ENCODE measurements around the gene NLN.
"Not testable (repeated sequence)": the region's sequence is repeated elsewhere in the genome, so short reads cannot be mapped to it uniquely, and the experiment has no call there.

Gene NLN

GRCh38 chr5:65868509-65868908 lies 146.5 kb downstream of the NLN start:
- Histone ChIP-seq H3K27me3 (ENCODE audit: insufficient read depth, low read depth) (no peaks in the 10 kb centered on the region), H4K20me1 (ENCODE audit: insufficient read depth) (no peaks in the 10 kb centered on the region), H3K79me2 (ENCODE audit: insufficient read depth, low read depth) (no peaks in the 10 kb centered on the region), H3K9ac (no peak overlapping the region), H3K27ac (no peak overlapping the region), H3K4me1 (ENCODE audit: low read depth, poor library complexity, severe bottlenecking) (no peaks in the 10 kb centered on the region), H3K4me3 (IDR thresholded peaks at IDR 0.05; ENCODE audit: insufficient read depth, low read depth, low read length) (no peak overlapping the region), H3K36me3 (ENCODE audit: insufficient read depth) (no peaks in the 10 kb centered on the region), H2AFZ (ENCODE audit: low read depth) (no peak overlapping the region), H3K4me2 (no peak overlapping the region)
- TF ChIP-seq CTCF (conservative IDR thresholded peaks at IDR 0.05; ENCODE audit: low read depth, low read length), result no peak

GRCh38 chr5:65871182-65871581 lies 149.2 kb downstream of the NLN start:
- H4K20me1 ChIP-seq (ENCODE audit: insufficient read depth), result no peaks in the 10 kb centered on the region
- no peak overlapping the region for H3K27ac ChIP-seq
- no peak overlapping the region for H3K4me3 ChIP-seq (IDR thresholded peaks at IDR 0.05; ENCODE audit: insufficient read depth, low read depth, low read length)
- no peak overlapping the region for H2AFZ ChIP-seq (ENCODE audit: low read depth)
- H3K36me3 ChIP-seq (ENCODE audit: insufficient read depth), result no peaks in the 10 kb centered on the region
- H3K4me2 ChIP-seq, result no peak overlapping the region
- no peaks in the 10 kb centered on the region for H3K27me3 ChIP-seq (ENCODE audit: insufficient read depth, low read depth)
- no peak overlapping the region for H3K9ac ChIP-seq
- TF ChIP-seq CTCF (conservative IDR thresholded peaks at IDR 0.05; ENCODE audit: low read depth, low read length), result no peak
- H3K79me2 ChIP-seq (ENCODE audit: insufficient read depth, low read depth), result no peaks in the 10 kb centered on the region
- H3K4me1 ChIP-seq (ENCODE audit: low read depth, poor library complexity, severe bottlenecking), result no peaks in the 10 kb centered on the region

GRCh38 chr5:65871776-65872175 lies 149.8 kb downstream of the NLN start:
- H3K9ac ChIP-seq; H2AFZ ChIP-seq (ENCODE audit: low read depth); H4K20me1 ChIP-seq (ENCODE audit: insufficient read depth); H3K27ac ChIP-seq; H3K79me2 ChIP-seq (ENCODE audit: insufficient read depth, low read depth); H3K27me3 ChIP-seq (ENCODE audit: insufficient read depth, low read depth); H3K4me1 ChIP-seq (ENCODE audit: low read depth, poor library complexity, severe bottlenecking); H3K4me2 ChIP-seq; H3K36me3 ChIP-seq (ENCODE audit: insufficient read depth); H3K4me3 ChIP-seq (IDR thresholded peaks at IDR 0.05; ENCODE audit: insufficient read depth, low read depth, low read length): not testable (repeated sequence)

GRCh38 chr5:65873181-65873750 lies 151.3 kb downstream of the NLN start:
- no peaks in the 10 kb centered on the region for H3K4me1 ChIP-seq (ENCODE audit: low read depth, poor library complexity, severe bottlenecking)
- H3K4me2 ChIP-seq, result no peak overlapping the region

More at GRCh38 chr5:65873181-65873750, 151.3 kb downstream of the NLN start:
- Histone ChIP-seq H3K36me3 (ENCODE audit: insufficient read depth) (no peaks in the 10 kb centered on the region), H3K9ac (no peak overlapping the region), H3K79me2 (ENCODE audit: insufficient read depth, low read depth) (no peaks in the 10 kb centered on the region), H3K27ac (no peak overlapping the region), H4K20me1 (ENCODE audit: insufficient read depth) (no peaks in the 10 kb centered on the region), H3K27me3 (ENCODE audit: insufficient read depth, low read depth) (no peaks in the 10 kb centered on the region), H2AFZ (ENCODE audit: low read depth) (no peak overlapping the region), H3K4me3 (IDR thresholded peaks at IDR 0.05; ENCODE audit: insufficient read depth, low read depth, low read length) (no peak overlapping the region)
- no peak for TF ChIP-seq CTCF (conservative IDR thresholded peaks at IDR 0.05; ENCODE audit: low read depth, low read length)

All from KMS-11 (cell line).